GM23338 (cell line): ENCODE measurements around the gene TENM4. TPM values are rescaled to one million over a fixed set of nuclear protein-coding genes. Genes with fewer than 3 reads are reported as not detected.

Experiments used
- ATAC-seq: fragments of 200-7000 bp; cut with Tn5 transposase; 3 replicates; pipeline ENCODE4 v1.9.1; 2020
- DNase-seq: peaks from one replicate; pipeline ENCODE4 v3.0.0-alpha.2; 2015; ENCODE audit warnings: low spot score
- H2AFZ ChIP-seq: fragments of 200-600 bp; sonication (generic); 2 replicates; pipeline ENCODE4 v1.8.0; 2016; ENCODE audit warnings: antibody characterized with exemption, mild to moderate bottlenecking, moderate library complexity
- H3F3A ChIP-seq: fragments of 200-600 bp; sonication (generic); replicated peaks from 2 replicates; pipeline ENCODE4 v1.8.0; 2017; ENCODE audit warnings: antibody characterized with exemption, mixed run types, low read depth
- H3K27ac ChIP-seq: fragments of 200-600 bp; sonication (generic); 2 replicates; pipeline ENCODE4 v1.6.1; 2016; ENCODE audit warnings: low read depth
- H3K27me3 ChIP-seq: fragments of 200-600 bp; sonication (generic); 2 replicates; pipeline ENCODE4 v1.8.0; 2016; ENCODE audit warnings: mild to moderate bottlenecking, mixed run types, moderate library complexity; ENCODE audit not compliant: insufficient read depth
- H3K36me3 ChIP-seq: fragments of 200-600 bp; sonication (generic); 2 replicates; pipeline ENCODE4 v1.8.0; 2016; ENCODE audit warnings: mild to moderate bottlenecking; ENCODE audit not compliant: insufficient read depth
- H3K4me1 ChIP-seq: fragments of 200-600 bp; sonication (generic); 2 replicates; pipeline ENCODE4 v1.8.0; 2016; ENCODE audit warnings: mild to moderate bottlenecking, moderate library complexity; ENCODE audit not compliant: insufficient read depth
- H3K4me2 ChIP-seq: fragments of 200-600 bp; sonication (generic); 2 replicates; pipeline ENCODE4 v1.7.1; 2017; ENCODE audit warnings: mixed run types
- H3K4me3 ChIP-seq: fragments of 200-600 bp; sonication (generic); 2 replicates; pipeline ENCODE4 v1.6.1; 2016; ENCODE audit warnings: mixed run types
- H3K79me2 ChIP-seq: fragments of 200-600 bp; sonication (generic); replicated peaks from 2 replicates; pipeline ENCODE4 v1.8.0; 2017; ENCODE audit warnings: mild to moderate bottlenecking; ENCODE audit not compliant: insufficient read depth
- H3K9me2 ChIP-seq: fragments of 200-600 bp; sonication (generic); 2 replicates; pipeline ENCODE4 v1.8.0; 2017; ENCODE audit not compliant: insufficient read depth
- H4K20me1 ChIP-seq: fragments of 200-600 bp; sonication (generic); replicated peaks from 2 replicates; pipeline ENCODE4 v1.8.0; 2017; ENCODE audit warnings: mild to moderate bottlenecking; ENCODE audit not compliant: insufficient read depth
- H3K27ac Mint-ChIP-seq: 2 replicates; pipeline ENCODE4 v1.8.0; 2020; ENCODE audit warnings: inconsistent platforms, mild to moderate bottlenecking, moderate library complexity, mixed read lengths
- H3K27me3 Mint-ChIP-seq: 3 replicates; pipeline ENCODE4 v1.8.0; 2022; ENCODE audit warnings: low read depth, mild to moderate bottlenecking, moderate library complexity, mixed read lengths, inconsistent platforms; ENCODE audit not compliant: insufficient read depth, poor library complexity
- H3K36me3 Mint-ChIP-seq: 3 replicates; pipeline ENCODE4 v1.8.0; 2021; ENCODE audit warnings: low read depth, mild to moderate bottlenecking, inconsistent platforms, moderate library complexity, mixed read lengths
- H3K4me1 Mint-ChIP-seq: 3 replicates; pipeline ENCODE4 v1.8.0; 2020; ENCODE audit warnings: mild to moderate bottlenecking, inconsistent platforms, mixed read lengths
- H3K4me3 Mint-ChIP-seq: 3 replicates; pipeline ENCODE4 v1.8.0; 2021; ENCODE audit warnings: moderate library complexity, mild to moderate bottlenecking, inconsistent platforms, mixed read lengths
- H3K9me3 Mint-ChIP-seq: 3 replicates; pipeline ENCODE4 v1.8.0; 2020; ENCODE audit warnings: moderate library complexity, mild to moderate bottlenecking, inconsistent platforms, mixed read lengths
- CREB1 ChIP-seq: fragments of 250-450 bp; sonication (Bioruptor Pico); IDR thresholded peaks from 2 replicates; pipeline ENCODE4 v1.5.0; 2020; ENCODE audit warnings: low read depth, mild to moderate bottlenecking, moderate library complexity
- EZH2 ChIP-seq: fragments of 200-600 bp; sonication (generic); IDR thresholded peaks from one replicate; pipeline ENCODE4 v1.8.0; 2017; ENCODE audit warnings: antibody characterized with exemption, mild to moderate bottlenecking, low read depth; ENCODE audit not compliant: unreplicated experiment
- EZH2phosphoT487 ChIP-seq: fragments of 200-600 bp; sonication (generic); IDR thresholded peaks from one replicate; pipeline ENCODE4 v1.8.1; 2018; ENCODE audit warnings: antibody characterized with exemption; ENCODE audit not compliant: unreplicated experiment
- JUNB ChIP-seq: IDR thresholded peaks from one replicate; pipeline ENCODE4 v1.6.1; 2016; ENCODE audit warnings: antibody characterized with exemption; ENCODE audit not compliant: unreplicated experiment
- NANOG ChIP-seq: IDR thresholded peaks from 2 replicates; pipeline ENCODE4 v1.6.1; 2016; ENCODE audit warnings: antibody characterized with exemption, borderline replicate concordance
- POLR2AphosphoS5 ChIP-seq: IDR thresholded peaks from 2 replicates; pipeline ENCODE4 v1.6.1; 2016; ENCODE audit warnings: antibody characterized with exemption, low read depth
- STAT1 ChIP-seq: IDR thresholded peaks from one replicate; pipeline ENCODE4 v1.6.1; 2016; ENCODE audit warnings: antibody characterized with exemption; ENCODE audit not compliant: unreplicated experiment
- ZNF114 ChIP-seq: fragments of 250-450 bp; sonication (Bioruptor Pico); IDR thresholded peaks from 2 replicates; pipeline ENCODE4 v1.5.0; 2020; ENCODE audit warnings: mild to moderate bottlenecking, moderate library complexity
- ZNF331 ChIP-seq: fragments of 250-450 bp; sonication (Bioruptor Pico); IDR thresholded peaks from 2 replicates; pipeline ENCODE4 v1.5.0; 2020; ENCODE audit warnings: low read depth, mild to moderate bottlenecking, moderate library complexity
- polyA plus RNA-seq: library from polyadenylated mRNA; unstranded; fragments of >200 nt; fragmentation: Nextera tagmentation; extraction: Ambion mirVana; gene quantifications from 2 replicates; pipeline ENCODE4 v1.2.1, GENCODE V29; 2016
- total RNA-seq: library from RNA; depleted of rRNA; stranded (reverse); fragments of >200 nt; shearing (Covaris generic); gene quantifications from 2 replicates; pipeline ENCODE4 v1.2.3, GENCODE V29; 2014
- TF ChIP-seq, protein P1 (sequence below): IDR thresholded peaks from 2 replicates; pipeline ENCODE4 v1.6.1; 2016; ENCODE audit warnings: antibody characterized with exemption
- TF ChIP-seq, protein P2 (sequence below), 2 experiments: fragments of 200-600 bp in 1 of 2; sonication (generic) in 1 of 2; conservative IDR thresholded peaks; 2 replicates each; pipeline versions ENCODE4 v1.5.1 to v1.6.1; 2016 to 2017; ENCODE audit warnings: antibody characterized with exemption in 2 of 2, low read depth in 2 of 2, mild to moderate bottlenecking in 2 of 2, moderate library complexity in 1 of 2
- TF ChIP-seq, protein P3 (sequence below): fragments of 250-450 bp; sonication (Bioruptor Pico); IDR thresholded peaks from 2 replicates; pipeline ENCODE4 v1.5.0; 2020; ENCODE audit warnings: mild to moderate bottlenecking, moderate library complexity
- TF ChIP-seq, protein P4 (sequence below): IDR thresholded peaks from one replicate; pipeline ENCODE4 v1.6.1; 2018; ENCODE audit warnings: antibody characterized with exemption; ENCODE audit not compliant: unreplicated experiment

TENM4 gene
- total and polyA plus RNA-seq, 2 experiments from 2014 or later: 7.3 TPM

DNA sequence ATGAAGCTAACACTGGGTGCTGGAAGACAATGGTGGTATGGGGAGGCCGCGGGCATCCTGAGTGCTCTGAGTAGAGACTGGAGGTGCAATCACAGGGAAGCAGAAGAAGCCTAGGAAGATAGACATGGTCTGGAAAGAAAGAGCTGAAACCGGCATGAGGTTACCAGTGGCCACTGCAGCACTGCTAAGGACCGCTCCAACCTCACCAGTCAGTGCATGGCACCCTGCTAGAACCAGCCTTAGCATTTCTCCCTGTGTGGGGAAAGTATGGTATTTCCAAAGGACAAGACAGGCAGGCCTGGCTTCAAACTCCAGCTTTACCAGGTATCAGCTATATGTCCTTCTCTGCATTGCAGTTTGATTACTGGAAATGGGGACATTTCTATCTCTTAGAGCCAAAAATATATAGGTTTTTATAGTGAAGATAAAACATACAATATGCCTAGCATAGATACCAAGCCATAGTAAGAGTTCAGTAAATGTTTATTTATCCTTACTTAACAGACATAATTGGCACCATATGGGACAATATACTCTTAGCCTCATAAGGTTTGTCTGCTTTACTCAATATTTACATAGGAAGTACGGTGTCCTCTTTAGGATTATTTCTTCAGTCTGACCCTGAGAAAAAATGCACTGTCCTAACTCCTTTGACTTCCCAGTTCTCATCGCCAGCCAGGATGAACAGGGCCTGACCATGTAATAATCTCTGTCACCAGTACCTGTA is 231.1 kb downstream of the TENM4 start:
- Mint-ChIP-seq H3K36me3 (no peaks in the 10 kb centered on the region; the same call in 2 of the 3 replicates), H3K27me3 (peaks cover 12% of the 10 kb centered on the region), H3K4me3 (no peak overlapping the region), H3K9me3 (no peaks in the 10 kb centered on the region), H3K4me1 (peaks cover 9% of the 10 kb centered on the region), H3K27ac (no peak overlapping the region)
- Histone ChIP-seq H4K20me1 (no peaks in the 10 kb centered on the region), H3F3A (no peaks in the 10 kb centered on the region), H3K4me3 (no peak overlapping the region), H2AFZ (no peak overlapping the region), H3K9me2 (peaks cover 4% of the 10 kb centered on the region; the same call in 1 of the 2 replicates), H3K36me3 (no peaks in the 10 kb centered on the region), H3K27ac (no peak overlapping the region), H3K4me1 (no peaks in the 10 kb centered on the region; the same call in 1 of the 2 replicates), H3K4me2 (no peak overlapping the region), H3K79me2 (no peaks in the 10 kb centered on the region), H3K27me3 (no peaks in the 10 kb centered on the region)
- DNase-seq: no peak
- TF ChIP-seq JUNB (no peak), STAT1 (no peak), EZH2phosphoT487 (no peak), ZNF331 (CRISPR knock-in tag) (no peak), EZH2 (no peak), ZNF114 (CRISPR knock-in tag) (no peak), NANOG (no peak), POLR2AphosphoS5 (no peak), CREB1 (no peak)
- TF ChIP-seq, protein P1, sequence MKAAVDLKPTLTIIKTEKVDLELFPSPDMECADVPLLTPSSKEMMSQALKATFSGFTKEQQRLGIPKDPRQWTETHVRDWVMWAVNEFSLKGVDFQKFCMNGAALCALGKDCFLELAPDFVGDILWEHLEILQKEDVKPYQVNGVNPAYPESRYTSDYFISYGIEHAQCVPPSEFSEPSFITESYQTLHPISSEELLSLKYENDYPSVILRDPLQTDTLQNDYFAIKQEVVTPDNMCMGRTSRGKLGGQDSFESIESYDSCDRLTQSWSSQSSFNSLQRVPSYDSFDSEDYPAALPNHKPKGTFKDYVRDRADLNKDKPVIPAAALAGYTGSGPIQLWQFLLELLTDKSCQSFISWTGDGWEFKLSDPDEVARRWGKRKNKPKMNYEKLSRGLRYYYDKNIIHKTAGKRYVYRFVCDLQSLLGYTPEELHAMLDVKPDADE: no peak
- TF ChIP-seq, protein P2, sequence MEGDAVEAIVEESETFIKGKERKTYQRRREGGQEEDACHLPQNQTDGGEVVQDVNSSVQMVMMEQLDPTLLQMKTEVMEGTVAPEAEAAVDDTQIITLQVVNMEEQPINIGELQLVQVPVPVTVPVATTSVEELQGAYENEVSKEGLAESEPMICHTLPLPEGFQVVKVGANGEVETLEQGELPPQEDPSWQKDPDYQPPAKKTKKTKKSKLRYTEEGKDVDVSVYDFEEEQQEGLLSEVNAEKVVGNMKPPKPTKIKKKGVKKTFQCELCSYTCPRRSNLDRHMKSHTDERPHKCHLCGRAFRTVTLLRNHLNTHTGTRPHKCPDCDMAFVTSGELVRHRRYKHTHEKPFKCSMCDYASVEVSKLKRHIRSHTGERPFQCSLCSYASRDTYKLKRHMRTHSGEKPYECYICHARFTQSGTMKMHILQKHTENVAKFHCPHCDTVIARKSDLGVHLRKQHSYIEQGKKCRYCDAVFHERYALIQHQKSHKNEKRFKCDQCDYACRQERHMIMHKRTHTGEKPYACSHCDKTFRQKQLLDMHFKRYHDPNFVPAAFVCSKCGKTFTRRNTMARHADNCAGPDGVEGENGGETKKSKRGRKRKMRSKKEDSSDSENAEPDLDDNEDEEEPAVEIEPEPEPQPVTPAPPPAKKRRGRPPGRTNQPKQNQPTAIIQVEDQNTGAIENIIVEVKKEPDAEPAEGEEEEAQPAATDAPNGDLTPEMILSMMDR (conservative IDR thresholded peaks at IDR 0.05; ENCODE audit: low read depth in 2 of 2): no peak
- TF ChIP-seq, protein P3, sequence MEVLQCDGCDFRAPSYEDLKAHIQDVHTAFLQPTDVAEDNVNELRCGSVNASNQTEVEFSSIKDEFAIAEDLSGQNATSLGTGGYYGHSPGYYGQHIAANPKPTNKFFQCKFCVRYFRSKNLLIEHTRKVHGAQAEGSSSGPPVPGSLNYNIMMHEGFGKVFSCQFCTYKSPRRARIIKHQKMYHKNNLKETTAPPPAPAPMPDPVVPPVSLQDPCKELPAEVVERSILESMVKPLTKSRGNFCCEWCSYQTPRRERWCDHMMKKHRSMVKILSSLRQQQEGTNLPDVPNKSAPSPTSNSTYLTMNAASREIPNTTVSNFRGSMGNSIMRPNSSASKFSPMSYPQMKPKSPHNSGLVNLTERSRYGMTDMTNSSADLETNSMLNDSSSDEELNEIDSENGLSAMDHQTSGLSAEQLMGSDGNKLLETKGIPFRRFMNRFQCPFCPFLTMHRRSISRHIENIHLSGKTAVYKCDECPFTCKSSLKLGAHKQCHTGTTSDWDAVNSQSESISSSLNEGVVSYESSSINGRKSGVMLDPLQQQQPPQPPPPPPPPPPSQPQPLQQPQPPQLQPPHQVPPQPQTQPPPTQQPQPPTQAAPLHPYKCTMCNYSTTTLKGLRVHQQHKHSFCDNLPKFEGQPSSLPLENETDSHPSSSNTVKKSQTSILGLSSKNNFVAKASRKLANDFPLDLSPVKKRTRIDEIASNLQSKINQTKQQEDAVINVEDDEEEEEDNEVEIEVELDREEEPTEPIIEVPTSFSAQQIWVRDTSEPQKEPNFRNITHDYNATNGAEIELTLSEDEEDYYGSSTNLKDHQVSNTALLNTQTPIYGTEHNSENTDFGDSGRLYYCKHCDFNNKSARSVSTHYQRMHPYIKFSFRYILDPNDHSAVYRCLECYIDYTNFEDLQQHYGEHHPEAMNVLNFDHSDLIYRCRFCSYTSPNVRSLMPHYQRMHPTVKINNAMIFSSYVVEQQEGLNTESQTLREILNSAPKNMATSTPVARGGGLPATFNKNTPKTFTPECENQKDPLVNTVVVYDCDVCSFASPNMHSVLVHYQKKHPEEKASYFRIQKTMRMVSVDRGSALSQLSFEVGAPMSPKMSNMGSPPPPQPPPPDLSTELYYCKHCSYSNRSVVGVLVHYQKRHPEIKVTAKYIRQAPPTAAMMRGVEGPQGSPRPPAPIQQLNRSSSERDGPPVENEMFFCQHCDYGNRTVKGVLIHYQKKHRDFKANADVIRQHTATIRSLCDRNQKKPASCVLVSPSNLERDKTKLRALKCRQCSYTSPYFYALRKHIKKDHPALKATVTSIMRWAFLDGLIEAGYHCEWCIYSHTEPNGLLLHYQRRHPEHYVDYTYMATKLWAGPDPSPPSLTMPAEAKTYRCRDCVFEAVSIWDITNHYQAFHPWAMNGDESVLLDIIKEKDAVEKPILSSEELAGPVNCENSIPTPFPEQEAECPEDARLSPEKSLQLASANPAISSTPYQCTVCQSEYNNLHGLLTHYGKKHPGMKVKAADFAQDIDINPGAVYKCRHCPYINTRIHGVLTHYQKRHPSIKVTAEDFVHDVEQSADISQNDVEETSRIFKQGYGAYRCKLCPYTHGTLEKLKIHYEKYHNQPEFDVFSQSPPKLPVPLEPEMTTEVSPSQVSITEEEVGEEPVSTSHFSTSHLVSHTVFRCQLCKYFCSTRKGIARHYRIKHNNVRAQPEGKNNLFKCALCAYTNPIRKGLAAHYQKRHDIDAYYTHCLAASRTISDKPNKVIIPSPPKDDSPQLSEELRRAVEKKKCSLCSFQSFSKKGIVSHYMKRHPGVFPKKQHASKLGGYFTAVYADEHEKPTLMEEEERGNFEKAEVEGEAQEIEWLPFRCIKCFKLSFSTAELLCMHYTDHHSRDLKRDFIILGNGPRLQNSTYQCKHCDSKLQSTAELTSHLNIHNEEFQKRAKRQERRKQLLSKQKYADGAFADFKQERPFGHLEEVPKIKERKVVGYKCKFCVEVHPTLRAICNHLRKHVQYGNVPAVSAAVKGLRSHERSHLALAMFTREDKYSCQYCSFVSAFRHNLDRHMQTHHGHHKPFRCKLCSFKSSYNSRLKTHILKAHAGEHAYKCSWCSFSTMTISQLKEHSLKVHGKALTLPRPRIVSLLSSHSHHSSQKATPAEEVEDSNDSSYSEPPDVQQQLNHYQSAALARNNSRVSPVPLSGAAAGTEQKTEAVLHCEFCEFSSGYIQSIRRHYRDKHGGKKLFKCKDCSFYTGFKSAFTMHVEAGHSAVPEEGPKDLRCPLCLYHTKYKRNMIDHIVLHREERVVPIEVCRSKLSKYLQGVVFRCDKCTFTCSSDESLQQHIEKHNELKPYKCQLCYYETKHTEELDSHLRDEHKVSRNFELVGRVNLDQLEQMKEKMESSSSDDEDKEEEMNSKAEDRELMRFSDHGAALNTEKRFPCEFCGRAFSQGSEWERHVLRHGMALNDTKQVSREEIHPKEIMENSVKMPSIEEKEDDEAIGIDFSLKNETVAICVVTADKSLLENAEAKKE (CRISPR knock-in tag): no peak
- TF ChIP-seq, protein P4, sequence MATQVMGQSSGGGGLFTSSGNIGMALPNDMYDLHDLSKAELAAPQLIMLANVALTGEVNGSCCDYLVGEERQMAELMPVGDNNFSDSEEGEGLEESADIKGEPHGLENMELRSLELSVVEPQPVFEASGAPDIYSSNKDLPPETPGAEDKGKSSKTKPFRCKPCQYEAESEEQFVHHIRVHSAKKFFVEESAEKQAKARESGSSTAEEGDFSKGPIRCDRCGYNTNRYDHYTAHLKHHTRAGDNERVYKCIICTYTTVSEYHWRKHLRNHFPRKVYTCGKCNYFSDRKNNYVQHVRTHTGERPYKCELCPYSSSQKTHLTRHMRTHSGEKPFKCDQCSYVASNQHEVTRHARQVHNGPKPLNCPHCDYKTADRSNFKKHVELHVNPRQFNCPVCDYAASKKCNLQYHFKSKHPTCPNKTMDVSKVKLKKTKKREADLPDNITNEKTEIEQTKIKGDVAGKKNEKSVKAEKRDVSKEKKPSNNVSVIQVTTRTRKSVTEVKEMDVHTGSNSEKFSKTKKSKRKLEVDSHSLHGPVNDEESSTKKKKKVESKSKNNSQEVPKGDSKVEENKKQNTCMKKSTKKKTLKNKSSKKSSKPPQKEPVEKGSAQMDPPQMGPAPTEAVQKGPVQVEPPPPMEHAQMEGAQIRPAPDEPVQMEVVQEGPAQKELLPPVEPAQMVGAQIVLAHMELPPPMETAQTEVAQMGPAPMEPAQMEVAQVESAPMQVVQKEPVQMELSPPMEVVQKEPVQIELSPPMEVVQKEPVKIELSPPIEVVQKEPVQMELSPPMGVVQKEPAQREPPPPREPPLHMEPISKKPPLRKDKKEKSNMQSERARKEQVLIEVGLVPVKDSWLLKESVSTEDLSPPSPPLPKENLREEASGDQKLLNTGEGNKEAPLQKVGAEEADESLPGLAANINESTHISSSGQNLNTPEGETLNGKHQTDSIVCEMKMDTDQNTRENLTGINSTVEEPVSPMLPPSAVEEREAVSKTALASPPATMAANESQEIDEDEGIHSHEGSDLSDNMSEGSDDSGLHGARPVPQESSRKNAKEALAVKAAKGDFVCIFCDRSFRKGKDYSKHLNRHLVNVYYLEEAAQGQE: no peak
- ATAC-seq: no peak
